Coronary artery (tissue), 2 donors: ENCODE results near the gene GLYR1.

ENCODE experiments used
- DNase-seq: peaks from one replicate; pipeline ENCODE4 v3.0.0-alpha.2; 2017; ENCODE audit warnings: low spot score
- H3K27ac ChIP-seq, 2 donors: fragments of 200-600 bp; sonication (generic); one replicate each; pipeline ENCODE4 v1.5.1; 2016 to 2019
- H3K4me3 ChIP-seq: fragments of 200-600 bp; sonication (generic); 2 replicates; pipeline ENCODE4 v1.5.1; 2016; ENCODE audit warnings: mild to moderate bottlenecking, moderate library complexity
- TF ChIP-seq, protein P1 (sequence below): fragments of 200-600 bp; sonication (generic); IDR thresholded peaks from one replicate; pipeline ENCODE4 v1.5.1; 2019; ENCODE audit warnings: antibody characterized with exemption

GLYR1 gene

DNA sequence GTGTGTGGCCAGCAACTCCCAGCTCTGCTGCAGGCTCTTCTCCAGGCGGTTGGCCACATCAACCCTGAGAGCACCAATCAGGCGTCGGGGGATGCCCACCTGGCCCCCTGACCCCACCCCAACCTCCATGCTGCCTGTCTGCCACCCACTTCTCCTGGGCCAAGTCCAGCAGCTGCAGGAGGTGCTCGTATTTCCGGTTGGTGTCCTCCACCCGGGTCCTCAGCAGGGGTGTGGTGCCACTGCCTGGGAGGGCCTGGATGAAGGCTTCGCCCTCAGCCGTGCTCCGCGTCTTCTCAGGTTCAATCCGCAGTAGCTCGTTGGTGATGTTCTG lies 44.8 kb upstream of the GLYR1 start:
- Histone ChIP-seq H3K27ac (no peak overlapping the region), H3K4me3 (no peak overlapping the region)
- DNase-seq: no peak
- TF ChIP-seq, protein P1, sequence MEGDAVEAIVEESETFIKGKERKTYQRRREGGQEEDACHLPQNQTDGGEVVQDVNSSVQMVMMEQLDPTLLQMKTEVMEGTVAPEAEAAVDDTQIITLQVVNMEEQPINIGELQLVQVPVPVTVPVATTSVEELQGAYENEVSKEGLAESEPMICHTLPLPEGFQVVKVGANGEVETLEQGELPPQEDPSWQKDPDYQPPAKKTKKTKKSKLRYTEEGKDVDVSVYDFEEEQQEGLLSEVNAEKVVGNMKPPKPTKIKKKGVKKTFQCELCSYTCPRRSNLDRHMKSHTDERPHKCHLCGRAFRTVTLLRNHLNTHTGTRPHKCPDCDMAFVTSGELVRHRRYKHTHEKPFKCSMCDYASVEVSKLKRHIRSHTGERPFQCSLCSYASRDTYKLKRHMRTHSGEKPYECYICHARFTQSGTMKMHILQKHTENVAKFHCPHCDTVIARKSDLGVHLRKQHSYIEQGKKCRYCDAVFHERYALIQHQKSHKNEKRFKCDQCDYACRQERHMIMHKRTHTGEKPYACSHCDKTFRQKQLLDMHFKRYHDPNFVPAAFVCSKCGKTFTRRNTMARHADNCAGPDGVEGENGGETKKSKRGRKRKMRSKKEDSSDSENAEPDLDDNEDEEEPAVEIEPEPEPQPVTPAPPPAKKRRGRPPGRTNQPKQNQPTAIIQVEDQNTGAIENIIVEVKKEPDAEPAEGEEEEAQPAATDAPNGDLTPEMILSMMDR: no peak

DNA sequence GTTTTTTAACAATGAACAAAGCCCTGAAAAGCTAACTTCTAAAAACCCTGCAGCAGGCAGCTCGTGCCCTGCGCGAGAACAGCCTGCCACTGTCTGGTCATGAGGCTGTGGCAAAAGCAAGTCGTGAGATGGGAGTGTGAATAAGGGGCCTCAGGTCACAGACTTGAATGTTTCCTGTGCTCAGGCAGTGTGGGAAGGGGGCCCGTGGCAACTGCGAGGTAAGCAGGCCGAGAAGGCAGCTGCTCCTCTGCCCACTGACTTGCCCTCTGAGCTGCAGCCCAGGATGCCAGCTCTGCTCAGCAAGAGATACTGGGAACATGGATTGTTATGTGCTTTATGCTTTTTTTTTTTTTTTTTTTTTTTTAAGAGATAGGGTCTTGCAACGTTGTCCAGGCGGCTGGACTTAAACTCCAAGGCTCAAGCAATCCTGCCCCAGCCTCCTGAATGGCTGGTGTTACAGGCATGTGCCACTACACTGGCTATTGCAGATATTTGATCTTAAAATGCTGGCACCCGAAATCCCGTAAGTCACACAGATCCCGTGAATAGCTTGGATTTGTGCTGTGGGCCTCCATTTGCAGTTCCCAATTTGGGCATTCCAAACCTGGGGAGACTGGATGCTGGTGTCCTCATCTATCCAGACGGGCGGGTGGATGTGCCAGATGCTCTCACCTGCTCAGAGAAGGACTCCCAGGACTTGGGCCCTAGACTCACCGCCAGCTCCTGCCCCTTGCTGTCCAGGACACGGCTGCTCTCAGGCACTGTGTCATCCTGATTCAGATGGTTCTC lies 44.2 kb upstream of the GLYR1 start:
- no peak for DNase-seq
- H3K4me3 ChIP-seq: no peak overlapping the region
- no peak overlapping the region for H3K27ac ChIP-seq
- TF ChIP-seq, protein P1: no peak

GRCh38 chr16:4890686-4891085 lies 43.6 kb upstream of the GLYR1 start:
- Histone ChIP-seq H3K27ac (no peak overlapping the region), H3K4me3 (no peak overlapping the region)
- no peak for DNase-seq
- TF ChIP-seq, protein P1: no peak

- Histone ChIP-seq H3K4me3 (no peak overlapping the region), H3K27ac (no peak overlapping the region)
- TF ChIP-seq, protein P1: no peak
- DNase-seq: no peak
These were observed 42.9 kb upstream of the GLYR1 start for GRCh38 chr16:4890026-4890425.

DNA sequence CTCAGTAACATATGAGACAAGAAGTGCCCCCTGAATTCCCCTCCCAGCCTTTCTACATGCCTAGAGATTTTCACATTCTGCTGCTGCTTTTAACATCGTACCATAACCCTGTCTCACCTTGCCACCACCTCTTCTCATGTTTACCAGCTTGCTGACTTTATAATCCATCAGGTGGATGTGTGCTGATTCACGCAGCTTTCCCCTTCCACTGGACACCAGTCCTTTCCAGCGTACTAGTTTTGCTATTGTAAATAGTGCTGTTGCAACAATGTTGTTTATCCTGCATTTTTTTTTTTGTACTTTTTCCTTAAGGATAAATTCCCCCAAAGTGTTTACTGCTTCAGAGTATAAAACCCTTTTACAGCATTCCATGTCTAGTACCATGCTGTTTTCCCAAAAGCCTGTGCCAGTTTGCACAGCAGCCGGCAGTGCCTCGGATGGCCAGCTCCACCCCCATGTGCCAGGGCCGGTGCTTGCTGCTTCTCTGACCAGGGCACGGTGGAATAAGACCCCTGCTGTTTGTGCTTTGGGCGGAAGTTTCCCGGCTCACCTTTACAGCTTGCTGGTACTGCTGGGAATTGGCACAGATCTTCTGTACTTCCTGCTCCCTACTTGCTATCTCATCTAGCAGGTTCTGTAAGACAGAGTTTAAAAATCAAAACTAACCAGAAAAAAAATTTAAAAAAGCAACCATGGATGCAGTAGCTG lies 41.5 kb upstream of the GLYR1 start:
- TF ChIP-seq, protein P1: no peak
- no peak for DNase-seq
- Histone ChIP-seq H3K27ac (no peak overlapping the region), H3K4me3 (no peak overlapping the region)

DNA sequence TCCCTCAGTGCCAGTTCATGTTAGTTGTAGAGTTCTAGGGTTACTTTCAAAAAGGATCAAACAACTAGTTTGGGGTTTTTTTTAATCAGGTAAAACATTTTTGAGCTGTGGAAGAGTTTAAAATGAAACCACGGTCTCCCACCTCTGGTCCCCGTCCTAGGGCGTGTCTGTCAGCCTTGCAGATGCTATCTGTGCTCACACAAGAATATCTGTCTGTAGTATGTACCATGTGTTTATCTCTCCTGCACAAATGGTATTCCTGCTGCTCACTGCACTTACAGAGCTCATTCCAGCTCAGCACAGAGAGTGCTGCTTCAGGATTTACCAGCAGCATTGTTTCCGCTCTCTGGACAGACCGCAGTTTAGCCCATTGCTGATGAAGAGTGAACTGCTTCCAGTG lies 39.1 kb upstream of the GLYR1 start:
- TF ChIP-seq, protein P1: no peak
- Histone ChIP-seq H3K4me3 (no peak overlapping the region), H3K27ac (no peak overlapping the region)
- DNase-seq: no peak
